Ectodermal cell (in vitro differentiated cells): Measurements from ENCODE around the gene TBC1D8B. TPM values are rescaled to one million over a fixed set of nuclear protein-coding genes. Genes with fewer than 3 reads are reported as not detected.
"Not testable (repeated sequence)": the region's sequence is repeated elsewhere in the genome, so short reads cannot be mapped to it uniquely, and the experiment has no call there.

Experiments used
- H3K27ac ChIP-seq: 2 replicates; pipeline ENCODE4 v1.7.0; 2013; ENCODE audit warnings: mild to moderate bottlenecking, low read depth, low read length; ENCODE audit not compliant: insufficient read depth, poor library complexity, severe bottlenecking
- H3K27me3 ChIP-seq: 2 replicates; pipeline ENCODE4 v1.7.0; 2013; ENCODE audit warnings: mild to moderate bottlenecking, low read length; ENCODE audit not compliant: insufficient read depth, control insufficient read depth, poor library complexity, severe bottlenecking
- H3K36me3 ChIP-seq: one replicate; pipeline ENCODE4 v1.7.0; 2013; ENCODE audit warnings: low read length; ENCODE audit not compliant: control insufficient read depth, insufficient read depth
- H3K4me1 ChIP-seq: one replicate; pipeline ENCODE4 v1.7.0; 2013; ENCODE audit warnings: low read length; ENCODE audit not compliant: control insufficient read depth, insufficient read depth
- H3K4me3 ChIP-seq: 2 replicates; pipeline ENCODE4 v1.7.0; 2013; ENCODE audit warnings: low read depth, low read length, control low read depth; ENCODE audit not compliant: insufficient read depth
- H3K9me3 ChIP-seq: 2 replicates; pipeline ENCODE4 v1.7.0; 2013; ENCODE audit warnings: mild to moderate bottlenecking, low read length, moderate library complexity; ENCODE audit not compliant: control insufficient read depth
- WGBS, 2 experiments: methylation state at CpG; one replicate each; pipeline ENCODE4 v1.1.7; 2013; ENCODE audit warnings: missing lambda C conversion rate in 2 of 2; 5-methylcytosine and 5-hydroxymethylcytosine counted together
- polyA plus RNA-seq, 4 experiments: library from polyadenylated mRNA; stranded (reverse); fragments of 50-300 nt; gene quantifications; one replicate each; pipeline ENCODE4 v1.2.3, GENCODE V29; 2013

The TBC1D8B gene
- 1.6 TPM for polyA plus RNA-seq (2013, experiment 1 of 4)
- 0.91 TPM for polyA plus RNA-seq (2013, experiment 2 of 4)
- 1.2 TPM for polyA plus RNA-seq (2013, experiment 3 of 4)
- 1.9 TPM for polyA plus RNA-seq (2013, experiment 4 of 4)

DNA sequence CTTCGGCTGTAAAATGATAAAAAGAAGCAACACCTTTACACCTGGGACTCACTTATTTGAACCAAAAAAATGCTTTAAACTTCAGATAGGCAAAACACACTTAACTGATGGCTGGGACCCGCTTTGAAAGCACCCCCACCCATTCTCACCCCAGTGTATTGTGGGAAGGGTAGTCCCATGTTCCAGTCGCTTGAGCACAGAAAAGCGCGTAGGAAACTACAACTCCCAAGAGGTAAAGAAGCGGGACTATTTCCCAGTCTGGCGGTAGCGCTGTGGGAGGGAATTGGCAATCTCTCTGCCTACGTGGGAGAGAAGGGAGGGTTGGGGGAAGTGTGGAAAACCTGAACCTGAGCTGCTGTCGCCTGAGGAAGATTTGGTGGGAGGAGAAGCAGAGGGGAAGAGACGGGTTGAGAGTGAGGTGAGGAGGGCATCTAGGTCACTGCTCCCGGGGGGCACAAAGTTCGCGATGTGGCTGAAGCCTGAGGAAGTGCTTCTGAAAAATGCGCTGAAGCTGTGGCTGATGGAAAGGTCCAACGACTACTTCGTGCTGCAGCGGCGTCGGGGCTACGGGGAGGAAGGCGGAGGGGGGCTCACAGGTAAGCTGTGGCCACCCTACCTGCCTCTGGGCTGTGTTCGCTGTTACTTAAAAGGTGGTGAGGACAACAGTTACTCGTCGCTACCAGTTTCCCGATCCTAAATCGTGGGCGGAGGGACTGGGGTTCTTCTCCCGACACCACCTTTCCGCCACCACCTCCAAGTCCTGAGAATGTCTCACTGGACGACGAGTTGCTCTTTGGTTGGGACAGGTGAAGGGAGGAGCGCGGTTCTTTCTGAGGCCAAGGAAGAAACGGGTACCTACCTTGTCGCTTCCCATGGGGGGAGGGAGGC is at the start of gene TBC1D8B:
TBC1D8B (plus strand) TSS at position 286 of the 888 bp plus-strand sequence; CDS start at position 467, 181 bp downstream.
- peaks cover 43% of the 10 kb centered on the region for H3K27me3 ChIP-seq
- H3K36me3 ChIP-seq, result no peaks in the 10 kb centered on the region
- H3K4me3 ChIP-seq, result peak within 1 kb of the TSS; percentile 49
- WGBS, 2 experiments, result 0% methylated on average over 33 to 36 of the region's 36 CpGs
- no peaks in the 10 kb centered on the region for H3K9me3 ChIP-seq
- H3K27ac ChIP-seq, result no peak within 1 kb of the TSS
- no peaks in the 10 kb centered on the region for H3K4me1 ChIP-seq

DNA sequence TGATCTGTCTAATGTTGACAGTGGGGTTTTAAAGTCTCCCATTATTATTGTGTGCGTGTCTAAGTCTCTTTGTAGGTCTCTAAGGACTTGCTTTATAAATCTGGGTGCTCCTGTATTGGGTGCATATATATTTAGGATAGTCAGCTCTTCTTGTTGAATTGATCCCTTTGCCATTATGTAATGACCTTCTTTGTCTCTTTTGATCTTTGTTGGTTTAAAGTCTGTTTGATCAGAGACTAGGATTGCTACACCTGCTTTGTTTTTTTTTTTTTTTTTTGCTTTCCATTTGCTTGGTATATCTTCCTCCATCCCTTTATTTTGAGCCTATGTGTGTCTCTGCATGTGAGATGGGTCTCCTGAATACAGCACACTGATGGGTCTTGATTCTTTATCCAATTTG is 33.2 kb upstream of the TBC1D8B start:
- H3K4me1 ChIP-seq, H3K27ac ChIP-seq, H3K4me3 ChIP-seq, H3K36me3 ChIP-seq, H3K27me3 ChIP-seq, H3K9me3 ChIP-seq: not testable (repeated sequence)
- WGBS, 2 experiments, result 89 to 100% methylated on average over 1 of the region's 1 CpG

DNA sequence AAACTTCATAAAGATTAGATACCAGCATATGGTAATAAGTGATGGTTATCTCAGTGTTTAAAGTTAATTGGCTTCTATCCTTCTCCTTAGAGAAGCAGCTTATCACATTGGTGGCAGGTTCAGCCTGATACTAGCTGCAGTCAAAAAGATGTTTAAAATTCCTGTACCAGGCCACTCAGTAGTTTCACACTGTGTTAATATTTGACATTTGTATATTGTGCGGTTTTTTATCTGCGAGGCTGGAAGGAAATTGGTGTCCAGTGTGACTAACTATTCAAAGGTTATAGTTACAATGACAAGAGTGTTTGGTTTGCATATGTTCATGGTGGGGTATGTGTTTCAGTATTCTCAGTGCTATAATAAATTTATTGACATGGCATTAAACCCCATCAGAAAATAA is 27.5 kb upstream of the TBC1D8B start:
- Histone ChIP-seq H3K36me3 (no peaks in the 10 kb centered on the region), H3K9me3 (no peaks in the 10 kb centered on the region), H3K27me3 (no peaks in the 10 kb centered on the region), H3K4me1 (no peaks in the 10 kb centered on the region), H3K27ac (no peak overlapping the region), H3K4me3 (no peak overlapping the region)
- 97 to 100% methylated on average over 2 of the region's 2 CpGs for WGBS, 2 experiments

DNA sequence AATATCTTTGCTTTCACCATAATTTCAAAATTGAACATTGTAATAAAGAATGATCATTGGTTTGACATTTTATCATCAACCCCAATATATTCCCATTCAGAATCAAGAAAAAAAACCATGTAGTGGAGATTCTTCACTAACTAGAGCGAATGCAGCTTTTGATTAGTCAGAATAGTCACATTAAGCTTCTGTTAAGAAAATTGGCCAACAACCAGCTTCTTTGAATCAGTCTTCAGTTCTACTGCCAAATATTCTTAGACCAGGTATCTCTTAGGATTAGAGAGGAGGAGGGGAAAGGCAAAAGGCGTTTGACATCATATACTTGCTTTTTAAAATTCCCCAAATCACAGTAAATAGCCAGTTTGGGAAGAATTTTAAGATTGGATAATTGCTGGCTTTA is 22.2 kb upstream of the TBC1D8B start:
- Histone ChIP-seq H3K27me3 (no peaks in the 10 kb centered on the region), H3K4me3 (no peak overlapping the region), H3K27ac (no peak overlapping the region), H3K9me3 (no peaks in the 10 kb centered on the region), H3K4me1 (no peaks in the 10 kb centered on the region), H3K36me3 (no peaks in the 10 kb centered on the region)
- 100% methylated on average over 1 of the region's 2 CpGs; no CpG with 5 or more reads in 1 of the 2 experiments for WGBS, 2 experiments

DNA sequence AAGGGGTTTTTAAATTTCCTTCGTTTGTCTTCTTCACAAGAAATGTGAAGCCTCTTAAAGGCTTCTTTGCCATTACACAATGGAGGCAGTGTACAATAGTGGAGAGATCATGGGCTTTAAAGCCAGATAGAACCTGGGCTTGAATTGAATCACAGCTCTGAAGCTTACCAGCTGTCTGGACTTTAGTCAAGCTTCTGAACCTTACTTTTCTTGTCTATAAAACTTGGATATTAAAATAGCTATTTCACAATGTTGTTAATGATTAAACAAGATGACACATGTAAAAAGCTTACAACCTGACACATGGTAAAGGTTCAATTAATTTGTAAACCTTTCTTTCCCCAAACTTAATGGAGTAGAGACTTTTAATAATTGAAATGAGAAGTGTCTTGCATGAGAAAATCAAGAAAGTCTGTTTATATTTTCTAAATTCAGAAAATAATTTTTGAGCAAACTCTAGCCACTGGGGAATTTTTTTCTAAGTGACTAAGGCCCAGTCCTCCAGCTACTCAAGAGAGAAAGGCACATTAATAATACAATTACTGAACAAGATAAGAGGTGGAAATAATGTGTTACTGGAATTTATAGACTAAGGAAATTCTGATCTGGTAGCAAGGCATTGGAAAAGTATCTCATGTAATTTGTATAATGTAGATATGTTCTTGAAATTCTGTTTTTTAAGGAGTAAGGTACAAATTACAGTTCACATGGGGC is 21.7 kb upstream of the TBC1D8B start:
- no peak overlapping the region for H3K27ac ChIP-seq
- 79% methylated on average over 1 of the region's 1 CpG; no CpG with 5 or more reads in 1 of the 2 experiments for WGBS, 2 experiments
- H3K36me3 ChIP-seq, result no peaks in the 10 kb centered on the region
- no peak overlapping the region for H3K4me3 ChIP-seq
- H3K27me3 ChIP-seq, result no peaks in the 10 kb centered on the region
- H3K4me1 ChIP-seq, result no peaks in the 10 kb centered on the region
- no peaks in the 10 kb centered on the region for H3K9me3 ChIP-seq

DNA sequence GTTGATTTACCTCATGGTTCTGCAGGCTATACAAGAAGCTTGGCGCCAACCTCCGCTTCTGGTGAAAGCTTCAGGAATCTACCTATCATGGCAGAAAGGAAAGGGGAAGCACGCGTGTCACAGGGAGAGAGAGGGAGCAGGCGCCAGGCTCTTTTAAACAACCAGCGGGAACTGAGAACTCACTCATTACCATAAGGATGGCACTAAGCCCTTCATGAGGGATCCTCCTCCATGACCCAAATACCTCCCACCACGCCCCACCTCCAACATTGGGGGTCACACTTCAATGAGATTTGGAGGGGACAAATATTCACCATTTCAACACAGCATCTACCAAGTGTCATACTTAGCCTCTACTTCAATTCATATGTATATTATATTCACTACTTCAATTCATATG is 18.8 kb upstream of the TBC1D8B start:
- H3K9me3 ChIP-seq, result no peaks in the 10 kb centered on the region
- H3K36me3 ChIP-seq, result no peaks in the 10 kb centered on the region
- 16 to 24% methylated on average over 3 to 7 of the region's 7 CpGs for WGBS, 2 experiments
- H3K27me3 ChIP-seq, result no peaks in the 10 kb centered on the region
- no peaks in the 10 kb centered on the region for H3K4me1 ChIP-seq
- H3K27ac ChIP-seq, result no peak overlapping the region
- no peak overlapping the region for H3K4me3 ChIP-seq

DNA sequence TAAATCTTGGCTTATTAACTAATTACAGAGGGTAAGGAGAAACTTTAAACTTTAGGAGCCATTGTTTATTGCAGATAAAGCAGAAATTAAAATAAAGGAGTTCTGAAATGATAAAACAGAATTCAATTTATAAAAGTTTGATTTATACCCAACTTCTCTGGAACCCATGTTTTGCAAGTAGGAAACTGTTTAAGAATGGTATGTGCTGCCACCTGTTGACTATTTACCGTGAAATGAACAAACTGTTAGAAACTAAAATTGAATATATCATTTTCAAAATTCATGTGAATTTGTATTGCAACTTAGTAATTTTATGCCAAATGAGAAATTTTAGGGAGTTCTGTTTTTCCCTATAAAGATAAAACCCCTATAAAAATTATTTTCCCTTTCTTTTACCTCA is 11.0 kb upstream of the TBC1D8B start:
- no CpG with 5 or more reads among the region's 1 CpG for WGBS, 2 experiments
- Histone ChIP-seq H3K4me3 (no peak overlapping the region), H3K4me1 (no peaks in the 10 kb centered on the region), H3K36me3 (no peaks in the 10 kb centered on the region), H3K27ac (no peak overlapping the region), H3K27me3 (no peaks in the 10 kb centered on the region), H3K9me3 (no peaks in the 10 kb centered on the region)

DNA sequence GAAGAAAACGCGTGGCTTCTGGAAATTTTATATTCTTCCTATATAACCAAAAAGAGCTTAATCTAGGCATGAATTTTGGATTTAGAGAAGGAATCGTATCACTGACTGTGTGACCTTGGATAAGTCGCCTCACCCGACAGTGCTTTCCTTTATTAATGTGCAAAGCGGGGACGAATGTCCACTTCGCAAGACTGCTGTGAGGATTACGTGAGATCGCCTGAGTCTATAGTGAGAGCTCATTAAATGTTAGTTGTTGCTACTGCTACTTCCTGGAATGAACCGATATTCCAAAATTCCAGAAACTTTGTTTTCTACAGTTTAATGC is 448 bp upstream of the TBC1D8B start:
- Histone ChIP-seq H3K27me3 (peaks cover 43% of the 10 kb centered on the region), H3K36me3 (no peaks in the 10 kb centered on the region), H3K4me1 (no peaks in the 10 kb centered on the region), H3K27ac (no peak overlapping the region), H3K9me3 (no peaks in the 10 kb centered on the region), H3K4me3 (peak overlapping the region; percentile 49)
- WGBS, 2 experiments, result 9% methylated on average over 9 of the region's 11 CpGs

DNA sequence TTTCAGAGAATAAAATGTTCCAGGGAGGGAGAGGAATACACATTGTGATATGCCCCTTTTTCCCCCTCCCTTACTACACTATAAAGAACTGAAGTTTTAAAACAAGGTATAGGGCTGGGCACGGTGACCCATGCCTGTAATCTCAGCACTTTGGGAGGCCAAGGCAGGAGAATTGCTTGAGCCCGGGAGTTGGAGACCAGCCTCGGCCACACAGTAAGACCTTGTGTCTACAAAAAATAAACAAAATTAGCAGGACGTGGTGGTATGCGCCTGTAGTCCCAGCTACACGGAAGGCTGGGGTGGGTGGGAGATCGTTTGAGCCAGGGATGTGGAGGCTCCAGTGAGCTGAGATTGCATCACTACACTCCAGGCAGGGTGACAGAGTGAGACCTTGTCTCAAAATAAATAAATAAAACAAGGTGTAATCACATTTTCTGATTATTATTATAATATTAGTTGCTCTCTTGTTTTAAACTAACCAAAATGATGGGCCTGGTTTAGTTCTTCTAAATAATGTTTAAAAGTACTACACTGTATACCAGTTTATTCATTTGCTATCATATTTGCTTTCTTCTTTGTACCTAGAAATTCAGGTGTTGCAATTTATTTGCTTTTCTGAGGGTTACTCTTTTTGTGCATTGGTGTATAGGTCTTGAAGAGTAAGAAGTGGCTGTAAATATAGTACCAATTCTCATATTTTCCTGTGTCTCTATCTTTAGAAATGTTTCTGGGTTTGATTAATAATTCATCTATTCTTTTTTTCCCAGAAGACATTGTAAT is 8.8 kb downstream of the TBC1D8B start:
- Histone ChIP-seq H3K9me3 (no peaks in the 10 kb centered on the region), H3K36me3 (no peaks in the 10 kb centered on the region), H3K4me3 (no peak overlapping the region), H3K27me3 (no peaks in the 10 kb centered on the region), H3K27ac (no peak overlapping the region), H3K4me1 (no peaks in the 10 kb centered on the region)
- 88 to 90% methylated on average over 7 of the region's 7 CpGs for WGBS, 2 experiments

DNA sequence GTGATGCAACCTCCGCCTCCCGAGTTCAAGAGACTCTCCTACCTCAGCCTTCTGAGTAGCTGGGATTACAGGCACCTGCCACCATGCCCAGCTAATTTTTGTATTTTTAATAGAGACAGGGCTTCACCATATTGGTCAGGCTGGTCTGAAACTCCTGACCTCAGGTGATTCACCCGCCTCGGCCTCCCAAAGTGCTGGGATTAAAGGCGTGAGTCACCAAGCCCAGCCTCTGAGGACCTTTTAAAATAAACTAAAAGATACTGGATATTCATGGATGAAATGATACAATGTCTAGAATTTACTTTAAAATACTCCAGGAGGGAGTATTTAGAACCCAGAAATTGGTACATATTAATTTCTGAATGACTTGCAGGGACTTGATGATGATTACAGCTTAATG is 10.5 kb downstream of the TBC1D8B start:
- H3K4me3 ChIP-seq, H3K4me1 ChIP-seq, H3K27ac ChIP-seq, H3K36me3 ChIP-seq, H3K9me3 ChIP-seq, H3K27me3 ChIP-seq: not testable (repeated sequence)
- WGBS, 2 experiments, result 78 to 95% methylated on average over 5 of the region's 5 CpGs
